ENCODE results near the gene BTN2A1. TPM values are rescaled to one million over a fixed set of nuclear protein-coding genes. Genes with fewer than 3 reads are reported as not detected.
"Not testable (repeated sequence)": the region's sequence is repeated elsewhere in the genome, so short reads cannot be mapped to it uniquely, and the experiment has no call there.

Gene BTN2A1
- total RNA-seq, 1 donor from 2014 or later, result 19.9 TPM

DNA sequence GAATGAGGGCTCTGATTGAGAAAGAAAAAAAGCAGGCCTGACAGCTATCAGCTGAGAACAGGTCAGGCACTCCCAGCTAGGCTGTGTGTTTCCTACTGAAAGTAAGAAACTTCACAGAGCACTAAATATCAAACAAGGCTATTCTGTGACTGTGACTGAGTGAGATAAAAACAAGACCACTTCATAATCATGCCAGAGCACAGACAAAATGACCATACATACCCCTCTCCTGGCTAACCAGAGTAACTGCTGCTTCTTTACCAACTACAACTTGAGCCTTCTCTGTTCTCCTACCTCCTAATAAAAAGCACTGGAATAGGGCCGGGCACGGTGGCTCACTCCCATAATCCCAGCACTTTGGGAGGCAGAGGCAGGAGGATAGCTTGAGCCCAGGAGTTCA lies 35.5 kb downstream of the BTN2A1 start:
- no peak overlapping the region for H3K27ac Mint-ChIP-seq

DNA sequence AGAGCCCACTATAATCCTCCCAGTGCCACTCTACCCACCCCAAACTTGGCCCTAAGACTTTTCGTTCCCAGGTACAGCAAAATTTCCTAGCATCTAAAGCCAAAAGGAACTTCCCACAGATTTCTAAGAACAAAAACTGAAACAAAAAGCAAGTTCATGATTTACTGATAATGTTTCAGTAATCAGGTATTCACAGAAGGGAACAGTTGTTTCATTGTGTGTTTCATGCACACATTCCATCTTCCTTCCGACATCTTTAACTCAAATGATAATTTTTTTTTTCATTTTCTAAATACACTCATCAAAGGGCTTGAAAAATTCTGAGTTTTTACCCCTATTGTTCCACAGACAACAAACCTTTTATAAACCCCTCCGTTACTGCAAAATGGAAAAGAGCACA lies 36.4 kb downstream of the BTN2A1 start:
- Mint-ChIP-seq H3K36me3 (ENCODE audit: low read depth) (peaks cover 2% of the 10 kb centered on the region), H3K4me3 (peak overlapping the region; percentile 49), H3K4me1 (ENCODE audit: low read depth) (peaks cover 45% of the 10 kb centered on the region), H3K27me3 (ENCODE audit: insufficient read depth) (peaks cover 8% of the 10 kb centered on the region), H3K9me3 (no peaks in the 10 kb centered on the region), H3K27ac (peak overlapping the region; percentile 49)
- no peak for DNase-seq (ENCODE audit: low spot score)
- intact Hi-C loops (cut with micrococcal nuclease), result no loop called here

More for the DNA sequence above, 35.5 kb downstream of the BTN2A1 start:
- intact Hi-C loops (cut with micrococcal nuclease), result loop anchor here (1.0 to 2.0 kb wide), 2 partner anchors 19 to 36 kb away; partner anchors contain the start of gene BTN2A1
- H3K36me3 Mint-ChIP-seq (ENCODE audit: low read depth), result peaks cover 2% of the 10 kb centered on the region
- H3K4me1 Mint-ChIP-seq (ENCODE audit: low read depth), result peaks cover 45% of the 10 kb centered on the region
- peaks cover 8% of the 10 kb centered on the region for H3K27me3 Mint-ChIP-seq (ENCODE audit: insufficient read depth)
- H3K4me3 Mint-ChIP-seq, result peak overlapping the region; percentile 49
- DNase-seq (ENCODE audit: low spot score), result no peak
- H3K9me3 Mint-ChIP-seq, result no peaks in the 10 kb centered on the region

- DNase-seq (ENCODE audit: low spot score), result no peak
- H3K27me3 Mint-ChIP-seq (ENCODE audit: insufficient read depth), result peaks cover 11% of the 10 kb centered on the region
- intact Hi-C loops (cut with micrococcal nuclease), result no loop called here
- H3K36me3 Mint-ChIP-seq (ENCODE audit: low read depth), result peaks cover 2% of the 10 kb centered on the region
- no peak overlapping the region for H3K4me3 Mint-ChIP-seq
- peaks cover 49% of the 10 kb centered on the region for H3K4me1 Mint-ChIP-seq (ENCODE audit: low read depth)
- no peak overlapping the region for H3K27ac Mint-ChIP-seq
- no peaks in the 10 kb centered on the region for H3K9me3 Mint-ChIP-seq
Measured at GRCh38 chr6:26495281-26495680, 37.5 kb downstream of the BTN2A1 start.

GRCh38 chr6:26497610-26498009 lies 39.9 kb downstream of the BTN2A1 start:
- intact Hi-C loops (cut with micrococcal nuclease), result no loop called here
- no peak overlapping the region for H3K4me3 Mint-ChIP-seq
- DNase-seq (ENCODE audit: low spot score), result no peak
- no peaks in the 10 kb centered on the region for H3K9me3 Mint-ChIP-seq
- H3K36me3 Mint-ChIP-seq (ENCODE audit: low read depth), result peaks cover 9% of the 10 kb centered on the region
- H3K27ac Mint-ChIP-seq, result no peak overlapping the region
- H3K4me1 Mint-ChIP-seq (ENCODE audit: low read depth), result peaks cover 50% of the 10 kb centered on the region
- H3K27me3 Mint-ChIP-seq (ENCODE audit: insufficient read depth), result peaks cover 32% of the 10 kb centered on the region

GRCh38 chr6:26500102-26500501 lies 42.3 kb downstream of the BTN2A1 start, which contains the start of gene BTN1A1:
TSS of gene BTN1A1 (plus strand) at chr6:26500303. CDS start at chr6:26501287, 984 bp downstream.
- no peaks in the 10 kb centered on the region for H3K9me3 Mint-ChIP-seq
- H3K27ac Mint-ChIP-seq, result no peak within 1 kb of the TSS
- H3K4me1 Mint-ChIP-seq (ENCODE audit: low read depth), result peaks cover 26% of the 10 kb centered on the region
- H3K4me3 Mint-ChIP-seq, result peak within 1 kb of the TSS; percentile 82
- H3K36me3 Mint-ChIP-seq (ENCODE audit: low read depth), result peaks cover 9% of the 10 kb centered on the region
- intact Hi-C loops (cut with micrococcal nuclease), result loop anchor here (2.0 kb wide), 1 partner anchor 15 kb away; no protein-coding TSS in a partner anchor
- H3K27me3 Mint-ChIP-seq (ENCODE audit: insufficient read depth), result peaks cover 52% of the 10 kb centered on the region
- no peak for DNase-seq (ENCODE audit: low spot score)

GRCh38 chr6:26501482-26501986 lies 43.8 kb downstream of the BTN2A1 start:
- peaks cover 24% of the 10 kb centered on the region for H3K4me1 Mint-ChIP-seq (ENCODE audit: low read depth)
- peak; percentile 5 for DNase-seq (ENCODE audit: low spot score)
- peaks cover 55% of the 10 kb centered on the region for H3K27me3 Mint-ChIP-seq (ENCODE audit: insufficient read depth)
- H3K4me3 Mint-ChIP-seq, result peak overlapping the region; percentile 82
- peaks cover 9% of the 10 kb centered on the region for H3K36me3 Mint-ChIP-seq (ENCODE audit: low read depth)
- H3K9me3 Mint-ChIP-seq, result no peaks in the 10 kb centered on the region
- H3K27ac Mint-ChIP-seq, result no peak overlapping the region
- intact Hi-C loops (cut with micrococcal nuclease), result loop anchor here (2.0 kb wide), 1 partner anchor 13 kb away; no protein-coding TSS in a partner anchor

DNA sequence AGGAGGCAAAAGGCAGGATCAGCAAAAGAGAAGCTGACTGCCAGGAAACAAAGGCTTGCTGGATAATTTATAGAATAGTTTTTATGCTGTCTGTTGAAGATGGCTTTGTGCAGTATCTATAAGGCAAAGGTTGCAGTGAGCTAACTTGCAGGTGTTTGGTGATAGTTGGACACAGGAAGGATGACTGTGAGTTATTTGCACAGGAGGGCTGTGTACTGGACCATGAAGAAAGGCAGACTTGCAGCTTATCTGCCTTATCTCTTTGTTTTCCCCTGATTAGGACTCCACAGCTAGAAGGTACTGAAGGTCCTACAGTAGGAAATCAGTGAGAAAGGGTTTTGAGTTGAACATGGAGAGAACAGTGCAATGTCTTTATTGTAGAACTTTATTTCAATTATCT lies 44.4 kb downstream of the BTN2A1 start:
- no peak overlapping the region for H3K27ac Mint-ChIP-seq
- intact Hi-C loops (cut with micrococcal nuclease), result no loop called here
- peaks cover 9% of the 10 kb centered on the region for H3K36me3 Mint-ChIP-seq (ENCODE audit: low read depth)
- peak overlapping the region; percentile 82 for H3K4me3 Mint-ChIP-seq
- peaks cover 23% of the 10 kb centered on the region for H3K4me1 Mint-ChIP-seq (ENCODE audit: low read depth)
- no peaks in the 10 kb centered on the region for H3K9me3 Mint-ChIP-seq
- H3K27me3 Mint-ChIP-seq (ENCODE audit: insufficient read depth), result peaks cover 57% of the 10 kb centered on the region
- no peak for DNase-seq (ENCODE audit: low spot score)

GRCh38 chr6:26502626-26503025 lies 44.9 kb downstream of the BTN2A1 start:
- Mint-ChIP-seq H3K27me3 (ENCODE audit: insufficient read depth) (peaks cover 53% of the 10 kb centered on the region), H3K36me3 (ENCODE audit: low read depth) (peaks cover 9% of the 10 kb centered on the region), H3K27ac (no peak overlapping the region), H3K4me3 (no peak overlapping the region), H3K9me3 (no peaks in the 10 kb centered on the region), H3K4me1 (ENCODE audit: low read depth) (peaks cover 18% of the 10 kb centered on the region)
- DNase-seq (ENCODE audit: low spot score), result no peak
- intact Hi-C loops (cut with micrococcal nuclease), result no loop called here

DNA sequence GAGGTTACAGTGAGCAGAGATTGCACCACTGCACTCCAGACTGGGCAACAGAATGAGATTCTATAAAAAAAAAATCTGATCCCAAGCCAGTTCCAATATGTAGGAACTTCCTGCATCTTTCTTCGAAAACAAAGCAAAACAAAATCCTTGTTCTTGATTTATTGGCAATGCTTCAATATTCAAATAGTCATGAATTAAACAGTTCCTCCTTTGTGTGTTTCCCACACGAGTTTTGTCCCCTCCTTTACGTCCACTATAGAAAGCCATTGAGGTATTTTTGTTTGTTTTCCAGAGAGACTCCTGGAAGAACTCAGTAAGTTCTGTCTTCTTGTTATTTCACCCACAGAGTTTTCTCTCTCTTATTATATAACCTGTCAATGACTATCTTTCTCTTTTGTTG lies 49.9 kb downstream of the BTN2A1 start:
- no peak for DNase-seq (ENCODE audit: low spot score)
- peaks cover 2% of the 10 kb centered on the region for H3K36me3 Mint-ChIP-seq (ENCODE audit: low read depth)
- intact Hi-C loops (cut with micrococcal nuclease), result no loop called here
- peaks cover 37% of the 10 kb centered on the region for H3K27me3 Mint-ChIP-seq (ENCODE audit: insufficient read depth)
- no peaks in the 10 kb centered on the region for H3K4me1 Mint-ChIP-seq (ENCODE audit: low read depth)
- no peaks in the 10 kb centered on the region for H3K9me3 Mint-ChIP-seq
- no peak overlapping the region for H3K4me3 Mint-ChIP-seq
- H3K27ac Mint-ChIP-seq, result no peak overlapping the region

DNA sequence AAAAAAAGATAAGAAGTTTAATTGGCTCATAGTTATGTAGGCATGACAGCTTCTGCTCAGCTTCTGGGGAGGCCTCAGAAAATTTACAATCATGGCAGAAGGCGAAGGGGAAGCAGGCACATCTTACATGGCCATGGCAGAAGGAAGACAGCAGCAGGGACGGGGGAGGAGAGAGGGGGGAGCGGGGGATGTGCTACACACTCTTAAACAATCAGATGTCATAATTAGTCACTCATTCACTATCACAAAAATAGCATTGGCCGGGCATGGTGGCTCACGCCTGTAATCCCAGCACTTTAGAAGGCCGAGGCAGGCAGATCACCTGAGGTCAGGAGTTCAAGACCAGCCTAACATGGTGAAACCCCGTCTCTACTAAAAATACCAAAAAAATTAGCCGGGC lies 53.3 kb downstream of the BTN2A1 start:
- peaks cover 16% of the 10 kb centered on the region for H3K27me3 Mint-ChIP-seq (ENCODE audit: insufficient read depth)
- H3K4me3 Mint-ChIP-seq; intact Hi-C loops (cut with micrococcal nuclease); DNase-seq (ENCODE audit: low spot score); H3K4me1 Mint-ChIP-seq (ENCODE audit: low read depth); H3K9me3 Mint-ChIP-seq; H3K36me3 Mint-ChIP-seq (ENCODE audit: low read depth); H3K27ac Mint-ChIP-seq: not testable (repeated sequence)

GRCh38 chr6:26514984-26515383 lies 57.2 kb downstream of the BTN2A1 start:
- DNase-seq (ENCODE audit: low spot score), result no peak
- H3K27me3 Mint-ChIP-seq (ENCODE audit: insufficient read depth), result peaks cover 3% of the 10 kb centered on the region
- H3K4me1 Mint-ChIP-seq (ENCODE audit: low read depth), result peaks cover 1% of the 10 kb centered on the region
- H3K4me3 Mint-ChIP-seq, result no peak overlapping the region
- H3K9me3 Mint-ChIP-seq, result no peaks in the 10 kb centered on the region
- no peak overlapping the region for H3K27ac Mint-ChIP-seq
- intact Hi-C loops (cut with micrococcal nuclease), result loop anchor here (2.0 kb wide), 1 partner anchor 14 kb away; the partner anchor contains the start of gene BTN1A1
- no peaks in the 10 kb centered on the region for H3K36me3 Mint-ChIP-seq (ENCODE audit: low read depth)

- peaks cover 14% of the 10 kb centered on the region for H3K4me1 Mint-ChIP-seq (ENCODE audit: low read depth)
- intact Hi-C loops (cut with micrococcal nuclease), result no loop called here
- DNase-seq (ENCODE audit: low spot score), result no peak
- peaks cover 2% of the 10 kb centered on the region for H3K27me3 Mint-ChIP-seq (ENCODE audit: insufficient read depth)
- no peaks in the 10 kb centered on the region for H3K36me3 Mint-ChIP-seq (ENCODE audit: low read depth)
- H3K4me3 Mint-ChIP-seq, result no peak overlapping the region
- H3K9me3 Mint-ChIP-seq, result no peaks in the 10 kb centered on the region
- H3K27ac Mint-ChIP-seq, result no peak overlapping the region
Measured at GRCh38 chr6:26516481-26517427, 59.0 kb downstream of the BTN2A1 start.

Data from activated T-helper 1 cell treated with anti-CD3 and anti-CD28 coated beads, Interleukin-12 subunit alpha, Interleukin-12 subunit beta, Interleukin-2, Interleukin-4 antibody, amounts not matched to agents 30 ng/mL and 10 ng/mL and 1 ng/mL, durations not matched to agents 14 hours and 24 hours and 36 hours (primary cell).